ENCODE data around the gene SGCE. TPM values are rescaled to one million over a fixed set of nuclear protein-coding genes. Genes with fewer than 3 reads are reported as not detected.

Gene SGCE
- total RNA-seq, 1 experiment from 2014 or later, result 17.4 TPM

DNA sequence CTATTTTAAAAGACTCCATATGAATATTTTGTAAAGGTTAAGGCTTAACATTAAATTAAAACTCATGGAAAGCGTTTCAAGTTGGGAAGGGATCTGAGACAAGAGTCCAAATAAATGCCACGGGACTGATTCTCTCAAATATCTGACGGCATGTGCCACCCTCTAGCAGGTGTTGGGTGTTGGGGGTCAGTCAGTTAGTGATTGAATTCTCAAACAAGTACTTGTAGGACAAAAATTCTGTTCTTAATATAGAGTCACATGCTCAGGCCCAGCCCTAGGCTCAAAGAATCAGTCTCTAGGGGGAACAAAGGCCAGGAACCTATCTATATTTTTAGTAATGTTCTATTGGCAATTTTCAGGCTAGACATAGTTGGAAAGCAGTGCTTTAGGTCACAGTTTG lies 39.1 kb downstream of the SGCE start:
- ATAC-seq, result no peak
- POLR2A ChIA-PET, result no interaction called here
- intact Hi-C loops (cut with micrococcal nuclease), result no loop called here
- no peaks in the 10 kb centered on the region for H3K9me3 ChIP-seq (ENCODE audit: control insufficient read depth in 1 of 2, insufficient read depth in 1 of 2, low read depth in 1 of 2, low read length in 2 of 2)
- no peaks in the 10 kb centered on the region for H4K20me1 ChIP-seq (ENCODE audit: insufficient read depth)
- H3K27me3 ChIP-seq (ENCODE audit: insufficient read depth, low read length), result no peaks in the 10 kb centered on the region
- TF ChIP-seq SP1 (IDR thresholded peaks at IDR 0.05; ENCODE audit: low read depth) (no peak), TCF7L2 (IDR thresholded peaks at IDR 0.05; ENCODE audit: borderline replicate concordance, extremely low read depth, insufficient read depth, insufficient read length) (no peak), POLR2AphosphoS5 (IDR thresholded peaks at IDR 0.05; ENCODE audit: low read depth, low read length) (no peak)
- TF ChIP-seq, protein P1, sequence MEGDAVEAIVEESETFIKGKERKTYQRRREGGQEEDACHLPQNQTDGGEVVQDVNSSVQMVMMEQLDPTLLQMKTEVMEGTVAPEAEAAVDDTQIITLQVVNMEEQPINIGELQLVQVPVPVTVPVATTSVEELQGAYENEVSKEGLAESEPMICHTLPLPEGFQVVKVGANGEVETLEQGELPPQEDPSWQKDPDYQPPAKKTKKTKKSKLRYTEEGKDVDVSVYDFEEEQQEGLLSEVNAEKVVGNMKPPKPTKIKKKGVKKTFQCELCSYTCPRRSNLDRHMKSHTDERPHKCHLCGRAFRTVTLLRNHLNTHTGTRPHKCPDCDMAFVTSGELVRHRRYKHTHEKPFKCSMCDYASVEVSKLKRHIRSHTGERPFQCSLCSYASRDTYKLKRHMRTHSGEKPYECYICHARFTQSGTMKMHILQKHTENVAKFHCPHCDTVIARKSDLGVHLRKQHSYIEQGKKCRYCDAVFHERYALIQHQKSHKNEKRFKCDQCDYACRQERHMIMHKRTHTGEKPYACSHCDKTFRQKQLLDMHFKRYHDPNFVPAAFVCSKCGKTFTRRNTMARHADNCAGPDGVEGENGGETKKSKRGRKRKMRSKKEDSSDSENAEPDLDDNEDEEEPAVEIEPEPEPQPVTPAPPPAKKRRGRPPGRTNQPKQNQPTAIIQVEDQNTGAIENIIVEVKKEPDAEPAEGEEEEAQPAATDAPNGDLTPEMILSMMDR (IDR thresholded peaks at IDR 0.05 in 2 of 3, conservative IDR thresholded peaks at IDR 0.05 in 1 of 3; ENCODE audit: borderline replicate concordance in 1 of 3, insufficient read depth in 1 of 3, low read depth in 2 of 3, low read length in 2 of 3), result no peak
- H3K4me3 ChIP-seq (replicated peaks in 1 of 2; ENCODE audit: low read depth in 1 of 2, low read length in 2 of 2), result no peak overlapping the region
- no peaks in the 10 kb centered on the region for H3K9me2 ChIP-seq (ENCODE audit: insufficient read depth)
- CTCF ChIA-PET, result no interaction called here
- H3K36me3 ChIP-seq (ENCODE audit: control insufficient read depth in 1 of 2, insufficient read depth in 2 of 2, low read length in 2 of 2), result no peaks in the 10 kb centered on the region
- no peak for DNase-seq (ENCODE audit: low read depth, low spot score)
- H3K4me1 ChIP-seq (ENCODE audit: control insufficient read depth in 1 of 2, insufficient read depth in 2 of 2, low read length in 2 of 2), result peaks cover 14 to 17% of the 10 kb centered on the region in 2 experiments
- H3K27ac ChIP-seq (ENCODE audit: low read depth, low read length), result no peak overlapping the region
- H3K9ac ChIP-seq (ENCODE audit: low read length), result no peak overlapping the region
- no peak overlapping the region for H2AFZ ChIP-seq (ENCODE audit: low read depth, low read length, poor library complexity, severe bottlenecking)
- RAD21 ChIA-PET (ENCODE audit: low non-redundant PET in 1 of 2, low total read pairs in 2 of 2, uncharacterized antibody in 2 of 2, unreplicated experiment in 2 of 2), result no interaction called here
- no peak overlapping the region for H3K4me2 ChIP-seq (ENCODE audit: low read length)
- H3K79me2 ChIP-seq (ENCODE audit: insufficient read depth, low read length), result no peaks in the 10 kb centered on the region
- BruUV-seq (replicated peaks), result no TSS peak

DNA sequence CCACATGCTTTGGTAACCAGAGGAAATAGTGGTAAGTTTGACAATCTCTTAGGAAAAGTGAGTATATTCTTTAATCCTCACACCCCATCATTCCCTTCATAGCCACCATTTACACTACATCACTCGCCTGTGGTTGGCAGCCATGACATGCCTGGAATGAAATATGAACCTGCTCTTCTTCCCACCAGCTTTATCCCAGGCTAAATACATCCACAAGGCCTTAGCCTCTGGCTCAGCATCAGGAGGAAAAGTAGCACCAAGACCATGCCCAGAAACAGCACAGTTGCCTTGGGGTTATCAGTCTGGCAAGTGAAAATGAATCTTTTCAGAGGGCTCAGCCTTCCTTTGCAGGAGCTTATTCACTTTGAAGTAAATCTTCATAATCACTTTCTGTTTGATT lies 40.3 kb downstream of the SGCE start:
- H3K9me3 ChIP-seq (ENCODE audit: control insufficient read depth in 1 of 2, insufficient read depth in 1 of 2, low read depth in 1 of 2, low read length in 2 of 2), result no peaks in the 10 kb centered on the region
- H4K20me1 ChIP-seq (ENCODE audit: insufficient read depth), result no peaks in the 10 kb centered on the region
- H2AFZ ChIP-seq (ENCODE audit: low read depth, low read length, poor library complexity, severe bottlenecking), result no peak overlapping the region
- ATAC-seq, result no peak
- H3K4me2 ChIP-seq (ENCODE audit: low read length), result no peak overlapping the region
- RAD21 ChIA-PET (ENCODE audit: low non-redundant PET in 1 of 2, low total read pairs in 2 of 2, uncharacterized antibody in 2 of 2, unreplicated experiment in 2 of 2), result no interaction called here
- no TSS peak for BruUV-seq (replicated peaks)
- H3K79me2 ChIP-seq (ENCODE audit: insufficient read depth, low read length), result no peaks in the 10 kb centered on the region
- H3K4me3 ChIP-seq (replicated peaks in 1 of 2; ENCODE audit: low read depth in 1 of 2, low read length in 2 of 2), result no peak overlapping the region
- no peak overlapping the region for H3K9ac ChIP-seq (ENCODE audit: low read length)
- no peaks in the 10 kb centered on the region for H3K9me2 ChIP-seq (ENCODE audit: insufficient read depth)
- no peak for DNase-seq (ENCODE audit: low read depth, low spot score)
- peaks cover 7% of the 10 kb centered on the region in 2 experiments for H3K4me1 ChIP-seq (ENCODE audit: control insufficient read depth in 1 of 2, insufficient read depth in 2 of 2, low read length in 2 of 2)
- CTCF ChIA-PET, result no interaction called here
- intact Hi-C loops (cut with micrococcal nuclease), result no loop called here
- TF ChIP-seq SP1 (IDR thresholded peaks at IDR 0.05; ENCODE audit: low read depth) (no peak), YY1 (IDR thresholded peaks at IDR 0.05; ENCODE audit: extremely low read depth, insufficient replicate concordance, low read depth, low read length) (no peak)
- no peaks in the 10 kb centered on the region for H3K27me3 ChIP-seq (ENCODE audit: insufficient read depth, low read length)
- no peaks in the 10 kb centered on the region for H3K36me3 ChIP-seq (ENCODE audit: control insufficient read depth in 1 of 2, insufficient read depth in 2 of 2, low read length in 2 of 2)
- POLR2A ChIA-PET, result no interaction called here
- H3K27ac ChIP-seq (ENCODE audit: low read depth, low read length), result no peak overlapping the region

All from HCT116 (cell line).